A673 (cell line): Measurements from ENCODE around the gene RIPPLY3. TPM values are rescaled to one million over a fixed set of nuclear protein-coding genes. Genes with fewer than 3 reads are reported as not detected.

Source experiments
- BruUV-seq: library from RNA; stranded (reverse); fragments of 400-500 nt; replicated peaks from 2 replicates; lab custom pipeline; 2021; lab: Mats Ljungman, UMichigan
- CTCF ChIA-PET: fragments of 300-600 bp; sonication (Branson Sonifier 250); formaldehyde crosslinking; loops from one replicate; lab custom pipeline; 2022; ENCODE audit warnings: antibody characterized with exemption; lab: Charles Lee
- POLR2A ChIA-PET: fragments of 300-600 bp; sonication (Branson Sonifier 250); formaldehyde crosslinking; loops from one replicate; lab custom pipeline; 2022; ENCODE audit warnings: antibody characterized with exemption; ENCODE audit not compliant: low non-redundant PET; lab: Charles Lee
- DNase-seq: peaks from one replicate; pipeline ENCODE4 v3.0.0-alpha.2; 2015; ENCODE audit warnings: low spot score
- H3K27ac ChIP-seq: fragments of 200-600 bp; sonication (generic); 2 replicates; pipeline ENCODE4 v1.5.1; 2016; ENCODE audit warnings: mixed run types, low read depth, mild to moderate bottlenecking, mixed read lengths, antibody characterized with exemption, low read length; ENCODE audit not compliant: poor library complexity, severe bottlenecking
- H3K27me3 ChIP-seq: fragments of 200-600 bp; sonication (generic); replicated peaks from 2 replicates; pipeline ENCODE4 v1.6.1; 2017; ENCODE audit warnings: mixed run types, low read depth, mild to moderate bottlenecking, mixed read lengths, antibody characterized with exemption, low read length; ENCODE audit not compliant: insufficient read depth, poor library complexity
- H3K36me3 ChIP-seq: fragments of 200-600 bp; sonication (generic); 2 replicates; pipeline ENCODE4 v1.6.1; 2016; ENCODE audit warnings: mixed run types, mild to moderate bottlenecking, mixed read lengths, antibody characterized with exemption, low read length; ENCODE audit not compliant: insufficient read depth, poor library complexity, severe bottlenecking
- H3K4me1 ChIP-seq: fragments of 200-600 bp; sonication (generic); 2 replicates; pipeline ENCODE4 v1.6.1; 2017; ENCODE audit warnings: mixed run types, mild to moderate bottlenecking, mixed read lengths, antibody characterized with exemption, low read length; ENCODE audit not compliant: insufficient read depth, poor library complexity, severe bottlenecking
- H3K4me3 ChIP-seq: fragments of 200-600 bp; sonication (generic); 2 replicates; pipeline ENCODE4 v1.5.1; 2016; ENCODE audit warnings: low read depth, mixed run types, mild to moderate bottlenecking, mixed read lengths, low read length; ENCODE audit not compliant: poor library complexity, severe bottlenecking
- H3K9me3 ChIP-seq: fragments of 200-600 bp; sonication (generic); 2 replicates; pipeline ENCODE4 v1.6.1; 2016; ENCODE audit warnings: mixed run types, low read depth, mild to moderate bottlenecking, mixed read lengths, antibody characterized with exemption, low read length; ENCODE audit not compliant: poor library complexity, severe bottlenecking
- EZH2 ChIP-seq: fragments of 200-600 bp; sonication (generic); IDR thresholded peaks from 2 replicates; pipeline ENCODE4 v1.6.1; 2017; ENCODE audit warnings: borderline replicate concordance, low read depth, mild to moderate bottlenecking, mixed read lengths, antibody characterized with exemption, low read length; ENCODE audit not compliant: poor library complexity, severe bottlenecking
- intact Hi-C: fragments of 100-400 bp; cut with micrococcal nuclease; formaldehyde crosslinking; loops from one replicate; pipeline ENCODE4 v1.10.0; 2022; ENCODE audit not compliant: unreplicated experiment
- total RNA-seq: library from RNA; stranded (reverse); gene quantifications from 2 replicates; pipeline ENCODE4 v1.2.3, GENCODE V29; 2021
- TF ChIP-seq, protein P1 (sequence below): fragments of 300-800, 200-600 bp; sonication (generic); conservative IDR thresholded peaks from 2 replicates; pipeline ENCODE4 v1.5.1; 2017; ENCODE audit warnings: low read depth, mild to moderate bottlenecking, antibody characterized with exemption, low read length, moderate library complexity, mixed read lengths

RIPPLY3 gene
- total RNA-seq, 1 experiment from 2014 or later = 5.0 TPM

DNA sequence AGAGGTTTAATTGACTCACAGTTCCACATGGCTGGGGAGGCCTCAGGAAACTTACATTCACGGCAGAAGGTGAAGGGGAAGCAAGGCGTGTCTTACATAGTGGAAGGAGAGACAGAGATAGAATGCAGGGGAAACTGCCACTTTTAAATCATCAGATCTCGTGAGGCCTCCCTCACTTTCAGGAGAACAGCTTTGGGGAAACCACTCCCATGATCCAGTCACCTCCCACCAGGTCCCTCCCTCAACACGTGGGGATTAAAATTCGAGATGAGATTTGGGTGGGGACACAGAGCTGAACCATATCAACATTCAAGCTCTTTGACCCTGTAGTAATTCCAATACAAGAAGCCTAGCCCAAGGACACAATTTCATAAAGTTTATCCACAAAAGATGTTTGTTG lies 52.7 kb downstream of the RIPPLY3 start:
- intact Hi-C loops = no loop called here
- POLR2A ChIA-PET = no interaction called here
- no TSS peak for BruUV-seq
- CTCF ChIA-PET = no interaction called here
- no peaks in the 10 kb centered on the region for H3K9me3 ChIP-seq
- H3K27ac ChIP-seq = no peak overlapping the region
- peaks cover 26% of the 10 kb centered on the region for H3K4me1 ChIP-seq
- H3K36me3 ChIP-seq = no peaks in the 10 kb centered on the region
- H3K27me3 ChIP-seq = no peaks in the 10 kb centered on the region
- no peak overlapping the region for H3K4me3 ChIP-seq
- no peak for TF ChIP-seq EZH2
- TF ChIP-seq, protein P1, sequence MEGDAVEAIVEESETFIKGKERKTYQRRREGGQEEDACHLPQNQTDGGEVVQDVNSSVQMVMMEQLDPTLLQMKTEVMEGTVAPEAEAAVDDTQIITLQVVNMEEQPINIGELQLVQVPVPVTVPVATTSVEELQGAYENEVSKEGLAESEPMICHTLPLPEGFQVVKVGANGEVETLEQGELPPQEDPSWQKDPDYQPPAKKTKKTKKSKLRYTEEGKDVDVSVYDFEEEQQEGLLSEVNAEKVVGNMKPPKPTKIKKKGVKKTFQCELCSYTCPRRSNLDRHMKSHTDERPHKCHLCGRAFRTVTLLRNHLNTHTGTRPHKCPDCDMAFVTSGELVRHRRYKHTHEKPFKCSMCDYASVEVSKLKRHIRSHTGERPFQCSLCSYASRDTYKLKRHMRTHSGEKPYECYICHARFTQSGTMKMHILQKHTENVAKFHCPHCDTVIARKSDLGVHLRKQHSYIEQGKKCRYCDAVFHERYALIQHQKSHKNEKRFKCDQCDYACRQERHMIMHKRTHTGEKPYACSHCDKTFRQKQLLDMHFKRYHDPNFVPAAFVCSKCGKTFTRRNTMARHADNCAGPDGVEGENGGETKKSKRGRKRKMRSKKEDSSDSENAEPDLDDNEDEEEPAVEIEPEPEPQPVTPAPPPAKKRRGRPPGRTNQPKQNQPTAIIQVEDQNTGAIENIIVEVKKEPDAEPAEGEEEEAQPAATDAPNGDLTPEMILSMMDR = no peak
- no peak for DNase-seq

GRCh38 chr21:37060296-37060695 lies 53.8 kb downstream of the RIPPLY3 start:
- no peak for TF ChIP-seq EZH2
- TF ChIP-seq, protein P1 = no peak
- ChIA-PET CTCF (interaction anchor here (0.6 kb wide), 1 partner anchor 933 kb away, joined by 3 read pairs; no protein-coding TSS in a partner anchor), POLR2A (interaction anchor here (0.6 kb wide), 1 partner anchor 319 kb away, joined by 3 read pairs; no protein-coding TSS in a partner anchor)
- peak; percentile 96 for DNase-seq
- BruUV-seq = no TSS peak
- intact Hi-C loops = no loop called here
- H3K36me3 ChIP-seq = peaks cover 7% of the 10 kb centered on the region
- no peak overlapping the region for H3K4me3 ChIP-seq
- no peaks in the 10 kb centered on the region for H3K9me3 ChIP-seq
- H3K27me3 ChIP-seq = no peaks in the 10 kb centered on the region
- H3K27ac ChIP-seq = peak overlapping the region; percentile 48
- peaks cover 26% of the 10 kb centered on the region for H3K4me1 ChIP-seq

DNA sequence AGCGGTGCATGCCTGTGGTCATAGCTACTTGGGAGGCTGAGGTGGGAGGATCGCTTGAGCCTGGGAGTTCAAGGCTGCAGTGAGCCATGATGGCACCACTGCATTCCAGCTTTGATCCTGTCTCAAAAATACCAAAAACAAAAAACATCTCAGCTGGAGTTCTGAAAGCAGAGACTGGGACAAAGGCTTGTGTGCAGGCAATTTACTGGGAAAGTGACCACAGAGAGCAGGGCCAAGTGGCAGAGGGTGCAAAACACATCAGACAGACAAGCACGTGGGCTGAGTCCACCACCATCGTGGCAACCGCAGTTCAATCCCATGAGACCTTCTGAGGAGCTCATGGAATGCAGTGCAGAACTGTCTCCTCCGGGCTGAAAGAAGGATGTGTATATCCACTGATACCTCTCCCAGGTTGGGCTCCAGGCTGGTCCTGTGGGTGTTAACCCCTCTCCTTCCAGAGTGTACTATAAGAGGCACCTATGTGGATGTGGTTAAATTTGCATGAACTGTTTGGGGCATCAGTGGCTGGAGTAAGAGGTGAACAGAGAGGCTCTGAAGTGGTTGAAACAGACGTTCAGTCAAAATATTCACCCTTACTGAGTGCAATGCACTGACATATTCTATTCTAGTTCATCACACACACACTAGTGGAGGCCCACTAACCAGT lies 55.6 kb downstream of the RIPPLY3 start:
- Histone ChIP-seq H3K36me3 (peaks cover 18% of the 10 kb centered on the region), H3K9me3 (no peaks in the 10 kb centered on the region), H3K27me3 (no peaks in the 10 kb centered on the region), H3K4me1 (peaks cover 36% of the 10 kb centered on the region), H3K4me3 (no peak overlapping the region), H3K27ac (no peak overlapping the region)
- DNase-seq = no peak
- ChIA-PET POLR2A (no interaction called here), CTCF (interaction anchor here (1.0 kb wide), 1 partner anchor 71 kb away, joined by 3 read pairs; no protein-coding TSS in a partner anchor)
- intact Hi-C loops = no loop called here
- BruUV-seq = no TSS peak
- TF ChIP-seq, protein P1 = no peak
- TF ChIP-seq EZH2 = no peak
